ENCODE data around the gene AIRE.
"Not testable (repeated sequence)": the region's sequence is repeated elsewhere in the genome, so short reads cannot be mapped to it uniquely, and the experiment has no call there.

The AIRE gene

DNA sequence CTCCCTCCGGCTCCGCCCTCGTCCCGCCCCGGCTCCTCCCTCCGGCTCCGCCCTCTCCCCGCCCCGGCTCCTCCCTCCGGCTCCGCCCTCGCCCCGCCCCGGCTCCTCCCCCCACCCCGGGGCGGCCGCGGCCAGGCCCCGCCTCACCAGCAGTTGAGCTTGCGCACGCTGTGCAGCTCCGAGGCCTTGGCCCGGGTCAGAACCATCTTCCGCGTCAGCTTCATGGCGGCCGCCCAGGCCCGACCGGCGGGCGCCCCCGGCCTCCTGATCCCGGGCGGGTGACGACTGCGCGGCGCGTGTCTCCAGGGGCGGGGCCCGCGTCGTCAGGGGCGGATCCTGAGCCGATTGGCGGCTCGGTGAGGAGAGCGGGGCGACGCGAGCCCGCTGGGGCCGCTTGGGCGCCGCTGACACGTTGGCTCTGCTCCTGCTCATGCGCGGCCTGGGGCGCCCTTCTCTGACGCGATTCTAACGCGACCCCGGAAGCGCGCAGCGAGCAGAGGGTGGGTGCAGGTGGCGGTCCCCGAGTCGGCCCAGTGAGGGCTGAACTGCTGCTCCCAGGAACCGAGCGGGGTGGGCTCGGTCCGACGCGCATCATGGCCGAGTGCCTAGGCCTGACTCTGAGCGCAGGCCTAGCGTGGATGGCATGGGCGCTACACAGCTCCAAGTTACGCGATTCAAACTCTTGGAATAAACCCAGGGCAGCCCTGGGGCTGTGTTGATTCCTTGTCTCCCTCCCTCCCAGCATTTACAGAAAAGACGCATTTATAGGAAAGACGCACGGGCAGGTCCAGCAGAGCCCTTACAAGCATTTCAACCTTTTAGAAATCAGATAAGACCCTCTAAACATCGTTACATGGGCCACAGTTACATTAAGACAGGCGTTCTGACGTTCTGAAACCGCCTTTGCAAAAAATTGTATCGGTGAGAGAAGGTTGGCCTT is 53.6 kb downstream of the AIRE start, which contains the start of gene CFAP410:
TSS of gene CFAP410 (minus strand) at position 420 of the 940 bp plus-strand sequence. CDS start at position 224, 196 bp downstream.
- peak; percentile 93 for DNase-seq (ENCODE audit: low read depth)

DNA sequence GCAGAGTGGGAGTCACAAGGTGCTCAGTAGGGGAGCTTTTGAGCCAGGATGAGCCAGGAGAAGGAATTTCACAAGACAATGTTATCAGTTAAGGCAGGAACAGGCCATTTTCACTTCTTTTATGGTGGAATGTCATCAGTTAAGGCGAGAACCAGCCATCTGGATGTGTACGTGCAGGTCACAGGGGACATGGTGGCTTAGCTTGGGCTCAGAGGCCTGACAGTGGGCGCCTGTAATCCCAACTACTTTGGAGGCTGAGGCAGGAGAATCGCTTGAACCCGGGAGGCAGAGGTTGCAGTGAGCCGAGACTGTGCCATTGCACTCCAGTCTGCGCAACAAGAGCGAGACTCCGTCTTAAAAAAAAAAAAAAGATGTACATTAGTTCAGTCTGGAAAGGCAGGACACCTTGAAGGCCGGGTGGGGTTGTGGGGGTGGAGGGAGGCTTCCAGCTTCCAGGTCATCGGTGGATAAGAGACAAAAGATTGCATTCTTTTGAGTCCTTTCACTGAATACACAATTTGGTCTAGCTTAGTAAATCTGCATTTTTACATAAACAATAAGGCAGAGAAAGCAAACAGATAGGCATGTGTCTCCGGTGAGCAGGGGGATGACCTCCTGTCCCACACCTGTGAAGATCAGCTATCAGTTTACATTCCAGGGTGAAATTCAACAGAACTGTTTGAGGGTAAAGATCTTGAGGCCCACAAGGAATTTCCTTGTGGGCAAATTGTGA is 56.2 kb downstream of the AIRE start:
- not testable (repeated sequence) for DNase-seq (ENCODE audit: low read depth)

DNA sequence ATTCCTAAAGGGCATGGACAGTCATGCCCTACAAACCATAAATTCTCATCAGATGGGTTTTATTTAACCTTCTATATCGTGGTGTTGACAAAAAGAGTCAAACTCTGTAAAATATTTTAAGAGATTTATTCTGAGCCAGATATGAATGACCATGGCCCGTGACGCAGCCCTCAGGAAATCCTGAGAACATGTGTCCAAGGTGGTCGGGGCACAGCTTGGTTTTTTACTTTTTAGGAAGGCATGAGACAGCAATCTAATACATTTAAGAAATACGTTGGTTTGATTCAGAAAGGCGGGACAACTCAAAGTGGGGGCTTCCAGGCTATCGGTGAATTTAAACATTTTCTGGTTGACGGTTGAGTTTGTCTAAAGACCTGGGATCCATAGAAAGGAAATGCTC is 57.3 kb downstream of the AIRE start:
- DNase-seq (ENCODE audit: low read depth): not testable (repeated sequence)

DNA sequence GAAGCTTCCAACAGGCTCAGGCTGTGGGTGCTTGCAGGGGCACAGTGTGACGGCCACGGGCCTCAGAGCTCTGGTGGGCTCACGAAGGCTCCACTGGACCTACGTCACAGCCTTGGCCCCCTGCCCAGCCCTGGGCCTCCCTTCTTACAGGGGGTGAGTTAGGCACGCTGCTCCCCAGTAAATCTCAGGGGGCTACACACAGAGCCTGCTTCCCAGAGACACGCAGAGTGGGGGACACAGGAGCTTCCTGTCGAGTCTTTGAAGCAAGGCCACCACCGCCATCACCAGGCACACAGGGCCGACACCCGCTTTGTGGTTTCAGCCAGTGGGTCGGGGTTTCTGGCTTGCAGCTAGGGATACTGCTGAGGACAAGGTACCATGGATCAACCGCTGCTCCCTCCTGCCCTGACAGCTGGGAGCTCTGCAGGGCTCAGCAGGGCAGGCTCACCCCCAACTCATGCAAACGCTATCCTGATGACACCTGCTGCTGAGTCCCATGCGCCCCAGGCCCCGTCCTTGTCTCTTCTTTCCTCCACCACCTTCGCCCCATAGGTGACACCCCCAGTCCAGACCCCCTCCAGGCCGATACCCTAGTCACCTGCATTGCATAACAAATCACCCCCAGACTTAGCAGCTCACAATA is 59.0 kb downstream of the AIRE start:
- DNase-seq (ENCODE audit: low read depth): no peak

DNA sequence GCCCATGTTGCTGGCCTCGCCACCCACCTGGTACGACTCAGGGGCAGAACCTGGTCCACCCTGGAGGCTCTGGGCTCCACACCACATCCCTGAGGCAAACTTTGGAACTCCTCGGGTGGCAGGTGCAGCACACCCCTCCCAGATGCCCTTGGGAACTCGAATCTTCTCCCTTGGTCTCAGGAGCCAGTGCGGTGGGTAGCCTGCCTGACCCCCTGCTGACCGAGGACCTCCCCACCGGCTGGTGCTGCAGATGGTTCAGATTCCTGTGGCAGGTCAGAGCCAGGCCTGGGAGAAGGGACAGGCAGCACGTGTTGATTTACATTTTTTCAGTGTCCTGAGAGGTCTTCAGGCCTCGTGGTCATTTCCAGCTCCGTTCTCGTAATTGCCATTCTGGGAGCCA is 59.8 kb downstream of the AIRE start:
- no peak for DNase-seq (ENCODE audit: low read depth)

DNA sequence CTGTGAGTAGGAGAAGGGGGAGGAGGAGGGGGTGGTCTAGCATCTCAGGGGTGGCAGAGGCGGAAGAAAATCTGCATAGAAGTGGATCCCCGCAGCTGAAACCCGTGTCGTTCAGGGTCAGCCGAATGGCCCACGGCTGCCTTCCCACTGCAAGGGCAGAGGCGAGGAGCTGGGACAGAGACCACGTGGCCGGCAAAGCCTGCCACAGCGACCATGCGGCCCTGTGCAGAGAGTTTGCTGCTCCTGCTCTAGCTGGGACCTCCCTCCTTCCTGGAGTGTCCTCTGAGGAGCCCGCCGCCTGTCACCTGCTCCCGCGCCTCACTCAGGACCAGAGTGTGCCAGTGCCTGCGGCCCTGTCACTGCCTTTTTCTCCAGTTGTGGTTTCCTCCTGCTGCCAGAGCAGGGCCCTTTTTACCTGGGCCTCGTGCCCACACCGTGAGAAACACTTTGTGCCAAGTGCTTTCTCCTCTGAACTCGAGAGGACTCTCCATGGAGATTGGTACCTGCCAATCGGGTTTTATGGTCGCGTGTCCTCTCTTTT is 62.3 kb downstream of the AIRE start:
- DNase-seq (ENCODE audit: low read depth): no peak

Measured in stimulated activated CD8-positive, alpha-beta memory T cell treated with anti-CD3 and anti-CD28 coated beads, Interleukin-4, amount 100 ng/mL, for 24 hours (primary cell).